Natural killer cell treated with Interleukin-12 subunit alpha and Interleukin-12 subunit beta and Interleukin-15 and Interleukin-18, amount 100 ng/mL, for 72 hours (primary cell): ENCODE results near the gene TOR1B. TPM values are rescaled to one million over a fixed set of nuclear protein-coding genes. Genes with fewer than 3 reads are reported as not detected.
A peak's percentile ranks its signal among the peaks of the same experiment; 100 is the strongest.
"Not testable (repeated sequence)": the region's sequence is repeated elsewhere in the genome, so short reads cannot be mapped to it uniquely, and the experiment has no call there.

ENCODE experiments used
- ATAC-seq, 2 donors: fragments of 150-1000 bp; cut with Tn5 transposase in 1 of 2; sonication (Bioruptor Pico), chemical (Tn5 transposase) in 1 of 2; 2 replicates each; pipeline ENCODE4 v1.10.0; 2021
- DNase-seq: peaks from one replicate; pipeline ENCODE4 v3.0.0; 2022; ENCODE audit warnings: low spot score
- H3K27ac Mint-ChIP-seq, 2 donors: 1 replicate in 1 of 2; 2 replicates in 1 of 2; pipeline ENCODE4 v1.8.0; 2022; ENCODE audit warnings: mixed read lengths in 2 of 2, mild to moderate bottlenecking in 1 of 2, moderate library complexity in 1 of 2
- H3K27me3 Mint-ChIP-seq, 2 donors: 1 replicate in 1 of 2; 2 replicates in 1 of 2; pipeline ENCODE4 v1.8.0; 2022; ENCODE audit warnings: mixed read lengths in 2 of 2
- H3K36me3 Mint-ChIP-seq: one replicate; pipeline ENCODE4 v1.8.0; 2022; ENCODE audit warnings: mixed read lengths
- H3K4me1 Mint-ChIP-seq, 2 donors: 1 replicate in 1 of 2; 2 replicates in 1 of 2; pipeline ENCODE4 v1.8.0; 2022; ENCODE audit warnings: low read depth in 2 of 2, mixed read lengths in 2 of 2, mild to moderate bottlenecking in 1 of 2
- H3K4me3 Mint-ChIP-seq: one replicate; pipeline ENCODE4 v1.8.0; 2022; ENCODE audit warnings: mixed read lengths
- H3K9me3 Mint-ChIP-seq: 2 replicates; pipeline ENCODE4 v1.8.0; 2022; ENCODE audit warnings: mixed read lengths
- total RNA-seq, 2 donors: library from RNA; stranded (reverse); gene quantifications; one replicate each; pipeline ENCODE4 v1.2.3, GENCODE V29; 2022

The TOR1B gene
- total RNA-seq, 2 donors from 2014 or later = 23.0 to 24.5 TPM

GRCh38 chr9:129781981-129782380, 21.0 kb upstream of the TOR1B start:
- H3K36me3 Mint-ChIP-seq = no peaks in the 10 kb centered on the region
- H3K9me3 Mint-ChIP-seq = no peaks in the 10 kb centered on the region
- ATAC-seq (no peak), DNase-seq (peak; percentile 10)
- no peak overlapping the region for H3K27ac Mint-ChIP-seq
- no peak overlapping the region for H3K4me3 Mint-ChIP-seq
- peaks cover 21 to 22% of the 10 kb centered on the region in 2 donors for H3K4me1 Mint-ChIP-seq
- peaks cover 12 to 15% of the 10 kb centered on the region in 2 donors for H3K27me3 Mint-ChIP-seq

- H3K9me3 Mint-ChIP-seq = no peaks in the 10 kb centered on the region
- ATAC-seq (peak; percentile 91), DNase-seq (peak; percentile 70)
- no peaks in the 10 kb centered on the region for H3K36me3 Mint-ChIP-seq
- peaks cover 16 to 21% of the 10 kb centered on the region in 2 donors for H3K27me3 Mint-ChIP-seq
- H3K4me1 Mint-ChIP-seq = peaks cover 10 to 12% of the 10 kb centered on the region in 2 donors
- H3K4me3 Mint-ChIP-seq = no peak overlapping the region
- H3K27ac Mint-ChIP-seq = peak overlapping the region in 1 of 2 donors; percentile 8
These were observed 19.2 kb upstream of the TOR1B start for GRCh38 chr9:129783516-129784361.

GRCh38 chr9:129784970-129785369, 18.0 kb upstream of the TOR1B start:
- peaks cover 7 to 14% of the 10 kb centered on the region in 2 donors for H3K27me3 Mint-ChIP-seq
- H3K27ac Mint-ChIP-seq, ATAC-seq, H3K4me1 Mint-ChIP-seq, H3K9me3 Mint-ChIP-seq, H3K4me3 Mint-ChIP-seq, H3K36me3 Mint-ChIP-seq: not testable (repeated sequence)
- DNase-seq = peak; percentile 45

GRCh38 chr9:129785866-129786265, 17.1 kb upstream of the TOR1B start:
- Mint-ChIP-seq H3K36me3 (no peaks in the 10 kb centered on the region), H3K9me3 (no peaks in the 10 kb centered on the region), H3K27ac (no peak overlapping the region), H3K4me3 (no peak overlapping the region), H3K27me3 (peaks cover 7 to 14% of the 10 kb centered on the region in 2 donors), H3K4me1 (peaks cover 6 to 13% of the 10 kb centered on the region in 2 donors)
- ATAC-seq = no peak
- no peak for DNase-seq

- peaks cover 6 to 13% of the 10 kb centered on the region in 2 donors for H3K4me1 Mint-ChIP-seq
- H3K27ac Mint-ChIP-seq = no peak overlapping the region
These were observed 16.5 kb upstream of the TOR1B start for GRCh38 chr9:129786481-129786880.

GRCh38 chr9:129794549-129794948, 8.4 kb upstream of the TOR1B start:
- Mint-ChIP-seq H3K4me1 (peaks cover 0 to 9% of the 10 kb centered on the region in 2 donors), H3K27me3 (peaks cover 0 to 4% of the 10 kb centered on the region in 2 donors), H3K9me3 (no peaks in the 10 kb centered on the region), H3K36me3 (no peaks in the 10 kb centered on the region), H3K27ac (no peak overlapping the region), H3K4me3 (no peak overlapping the region)
- DNase-seq (no peak), ATAC-seq (no peak)

More at GRCh38 chr9:129786481-129786880, 16.5 kb upstream of the TOR1B start:
- H3K9me3 Mint-ChIP-seq = no peaks in the 10 kb centered on the region
- H3K4me3 Mint-ChIP-seq = no peak overlapping the region
- DNase-seq (no peak), ATAC-seq (no peak)
- H3K27me3 Mint-ChIP-seq = peaks cover 7 to 14% of the 10 kb centered on the region in 2 donors
- H3K36me3 Mint-ChIP-seq = no peaks in the 10 kb centered on the region

- not testable (repeated sequence) for H3K4me1 Mint-ChIP-seq, H3K4me3 Mint-ChIP-seq, H3K9me3 Mint-ChIP-seq, H3K27me3 Mint-ChIP-seq, ATAC-seq, DNase-seq, H3K27ac Mint-ChIP-seq, H3K36me3 Mint-ChIP-seq
These were observed 7.0 kb upstream of the TOR1B start for GRCh38 chr9:129796029-129796428.

GRCh38 chr9:129798973-129799372, 4.0 kb upstream of the TOR1B start:
- no peak overlapping the region for H3K4me3 Mint-ChIP-seq
- no peaks in the 10 kb centered on the region for H3K9me3 Mint-ChIP-seq
- no peaks in the 10 kb centered on the region for H3K36me3 Mint-ChIP-seq
- DNase-seq (no peak), ATAC-seq (no peak)
- H3K27ac Mint-ChIP-seq = no peak overlapping the region
- peaks cover 0 to 4% of the 10 kb centered on the region in 2 donors for H3K27me3 Mint-ChIP-seq
- peaks cover 2 to 6% of the 10 kb centered on the region in 2 donors for H3K4me1 Mint-ChIP-seq

- Mint-ChIP-seq H3K36me3 (no peaks in the 10 kb centered on the region), H3K4me1 (peaks cover 16% of the 10 kb centered on the region in 2 donors), H3K4me3 (peak overlapping the region; percentile 53), H3K9me3 (no peaks in the 10 kb centered on the region), H3K27ac (peak overlapping the region in 1 of 2 donors; percentile 58), H3K27me3 (no peaks in the 10 kb centered on the region)
- ATAC-seq (no peak), DNase-seq (no peak)
These were observed 1.5 kb upstream of the TOR1B start for GRCh38 chr9:129801504-129801903.

- no peak for ATAC-seq
- no peaks in the 10 kb centered on the region for H3K9me3 Mint-ChIP-seq
- no peaks in the 10 kb centered on the region for H3K27me3 Mint-ChIP-seq
These were observed 684 bp downstream of the TOR1B start for GRCh38 chr9:129803676-129804060.

GRCh38 chr9:129806061-129806460, 3.1 kb downstream of the TOR1B start:
- Mint-ChIP-seq H3K36me3 (no peaks in the 10 kb centered on the region), H3K27me3 (no peaks in the 10 kb centered on the region), H3K9me3 (no peaks in the 10 kb centered on the region), H3K27ac (peak overlapping the region in 1 of 2 donors; percentile 24), H3K4me3 (no peak overlapping the region), H3K4me1 (peaks cover 16 to 17% of the 10 kb centered on the region in 2 donors)
- no peak for ATAC-seq
- no peak for DNase-seq

More at GRCh38 chr9:129803676-129804060, 684 bp downstream of the TOR1B start:
- Mint-ChIP-seq H3K36me3 (no peaks in the 10 kb centered on the region), H3K27ac (peak overlapping the region; percentile 29 to 39), H3K4me3 (peak overlapping the region; percentile 88), H3K4me1 (peaks cover 16% of the 10 kb centered on the region in 2 donors)
- no peak for DNase-seq

- H3K9me3 Mint-ChIP-seq = no peaks in the 10 kb centered on the region
- peaks cover 16% of the 10 kb centered on the region in 2 donors for H3K4me1 Mint-ChIP-seq
- H3K4me3 Mint-ChIP-seq = no peak overlapping the region
- ATAC-seq (no peak), DNase-seq (no peak)
- H3K27me3 Mint-ChIP-seq = no peaks in the 10 kb centered on the region
- H3K27ac Mint-ChIP-seq = no peak overlapping the region
- no peaks in the 10 kb centered on the region for H3K36me3 Mint-ChIP-seq
These were observed 6.4 kb downstream of the TOR1B start for GRCh38 chr9:129809346-129809745.

- H3K36me3 Mint-ChIP-seq = no peaks in the 10 kb centered on the region
- no peaks in the 10 kb centered on the region for H3K27me3 Mint-ChIP-seq
- peaks cover 15 to 16% of the 10 kb centered on the region in 2 donors for H3K4me1 Mint-ChIP-seq
- ATAC-seq (no peak), DNase-seq (no peak)
- H3K4me3 Mint-ChIP-seq = no peak overlapping the region
- H3K27ac Mint-ChIP-seq = no peak overlapping the region
- H3K9me3 Mint-ChIP-seq = no peaks in the 10 kb centered on the region
These were observed 7.1 kb downstream of the TOR1B start for GRCh38 chr9:129810116-129810515.

GRCh38 chr9:129810788-129811187, 7.8 kb downstream of the TOR1B start:
- H3K36me3 Mint-ChIP-seq = peaks cover under 1% of the 10 kb centered on the region

More at GRCh38 chr9:129810788-129811187, 7.8 kb downstream of the TOR1B start:
- Mint-ChIP-seq H3K27me3 (no peaks in the 10 kb centered on the region), H3K4me3 (no peak overlapping the region), H3K4me1 (peaks cover 13 to 14% of the 10 kb centered on the region in 2 donors), H3K27ac (no peak overlapping the region), H3K9me3 (no peaks in the 10 kb centered on the region)
- no peak for DNase-seq
- ATAC-seq = no peak
